RWPE1 (cell line): ENCODE results near the gene PYURF.

Experiments
- CTCF ChIA-PET: fragments of 350-600 bp; sonication (Branson Sonifier 250); formaldehyde crosslinking; extraction: SDS; loops from one replicate; lab custom pipeline; 2021; lab: Yijun Ruan, JAX
- POLR2A ChIA-PET: fragments of 400-600 bp; formaldehyde crosslinking; extraction: SDS; loops from one replicate; lab custom pipeline; 2020; ENCODE audit warnings: antibody characterized with exemption; ENCODE audit not compliant: low non-redundant PET; lab: Yijun Ruan, JAX
- DNase-seq: peaks from one replicate; pipeline ENCODE4 v3.0.0; 2012; ENCODE audit warnings: low spot score
- H3K27ac ChIP-seq: fragments of 450-650 bp; 2 replicates; pipeline ENCODE4 v1.5.1; 2017
- TF ChIP-seq, protein P1 (sequence below): fragments of 450-650 bp; conservative IDR thresholded peaks from 2 replicates; pipeline ENCODE4 v1.5.1; 2017; ENCODE audit warnings: low read depth, mild to moderate bottlenecking

PYURF gene

DNA sequence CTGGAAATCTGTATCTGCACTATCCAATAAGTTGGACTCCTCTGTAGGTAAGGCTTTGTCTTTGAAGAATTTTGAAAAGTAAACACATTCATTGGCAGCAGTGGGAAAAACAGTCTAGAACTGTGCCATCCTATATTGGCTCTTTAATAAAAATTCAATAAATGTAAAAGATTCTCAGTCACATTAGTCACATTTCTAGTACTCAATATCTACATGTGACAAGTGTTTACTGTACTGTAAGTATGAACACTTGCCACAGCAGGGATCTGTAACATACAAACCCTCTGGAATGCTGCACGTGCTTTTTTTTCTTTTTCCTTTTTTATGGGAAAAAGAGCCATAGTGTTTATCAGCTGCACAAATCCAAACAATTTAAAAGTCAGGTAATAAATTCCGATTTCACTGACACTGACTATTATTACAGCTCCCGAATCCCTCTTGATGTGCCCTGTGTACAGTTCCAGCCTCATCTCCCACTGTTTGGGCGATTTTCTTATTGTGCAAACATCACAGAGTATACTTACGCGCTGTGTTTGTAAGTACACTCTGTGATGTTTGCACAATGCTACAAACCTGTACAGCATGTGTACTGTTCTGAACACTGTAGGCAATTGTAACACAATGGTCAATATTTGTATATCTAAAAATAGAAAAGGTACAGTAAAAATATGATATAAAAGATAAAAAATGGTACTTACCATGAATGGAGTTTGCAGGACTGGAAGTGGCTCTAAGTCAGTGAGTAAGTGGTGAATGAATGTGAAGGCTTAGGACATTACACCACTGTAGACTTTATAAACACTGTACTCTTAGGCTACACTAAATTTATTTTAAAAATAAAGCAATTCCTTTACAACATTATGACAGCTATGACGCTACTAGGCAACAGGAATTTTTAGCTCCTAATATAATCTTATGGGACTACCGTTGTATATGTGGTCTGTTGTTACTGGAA is 8.7 kb downstream of the PYURF start:
- no peak for DNase-seq
- ChIA-PET CTCF (interaction anchor here (0.6 to 2.2 kb wide), 10 partner anchors 7 to 488 kb away, joined by 3 to 12 read pairs (median 4); no protein-coding TSS in a partner anchor), POLR2A (no interaction called here)
- TF ChIP-seq, protein P1, sequence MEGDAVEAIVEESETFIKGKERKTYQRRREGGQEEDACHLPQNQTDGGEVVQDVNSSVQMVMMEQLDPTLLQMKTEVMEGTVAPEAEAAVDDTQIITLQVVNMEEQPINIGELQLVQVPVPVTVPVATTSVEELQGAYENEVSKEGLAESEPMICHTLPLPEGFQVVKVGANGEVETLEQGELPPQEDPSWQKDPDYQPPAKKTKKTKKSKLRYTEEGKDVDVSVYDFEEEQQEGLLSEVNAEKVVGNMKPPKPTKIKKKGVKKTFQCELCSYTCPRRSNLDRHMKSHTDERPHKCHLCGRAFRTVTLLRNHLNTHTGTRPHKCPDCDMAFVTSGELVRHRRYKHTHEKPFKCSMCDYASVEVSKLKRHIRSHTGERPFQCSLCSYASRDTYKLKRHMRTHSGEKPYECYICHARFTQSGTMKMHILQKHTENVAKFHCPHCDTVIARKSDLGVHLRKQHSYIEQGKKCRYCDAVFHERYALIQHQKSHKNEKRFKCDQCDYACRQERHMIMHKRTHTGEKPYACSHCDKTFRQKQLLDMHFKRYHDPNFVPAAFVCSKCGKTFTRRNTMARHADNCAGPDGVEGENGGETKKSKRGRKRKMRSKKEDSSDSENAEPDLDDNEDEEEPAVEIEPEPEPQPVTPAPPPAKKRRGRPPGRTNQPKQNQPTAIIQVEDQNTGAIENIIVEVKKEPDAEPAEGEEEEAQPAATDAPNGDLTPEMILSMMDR: no peak
- no peak overlapping the region for H3K27ac ChIP-seq

DNA sequence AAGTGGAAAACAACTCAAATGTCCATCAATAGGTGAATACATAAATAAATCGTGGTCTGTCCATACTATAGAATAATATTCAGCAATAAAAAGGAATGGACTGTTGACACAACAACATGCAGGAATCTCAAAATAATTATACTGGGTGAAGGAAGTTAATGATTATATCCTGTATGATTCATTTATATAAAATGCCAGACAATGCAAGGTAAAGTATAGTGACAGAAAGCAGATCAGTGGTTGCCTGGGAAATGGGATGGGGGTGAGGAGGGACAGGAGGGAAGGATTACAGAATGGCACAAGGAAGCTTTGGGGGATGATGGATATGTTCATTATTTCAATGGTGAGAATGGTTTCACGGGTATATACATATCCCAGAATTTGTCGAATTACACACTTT is 12.3 kb downstream of the PYURF start:
- no peak for DNase-seq
- ChIA-PET CTCF (interaction anchor here (0.5 to 0.6 kb wide), 4 partner anchors 13 to 622 kb away, joined by 3 to 4 read pairs (median 4); no protein-coding TSS in a partner anchor), POLR2A (no interaction called here)
- TF ChIP-seq, protein P1: no peak
- H3K27ac ChIP-seq: no peak overlapping the region

DNA sequence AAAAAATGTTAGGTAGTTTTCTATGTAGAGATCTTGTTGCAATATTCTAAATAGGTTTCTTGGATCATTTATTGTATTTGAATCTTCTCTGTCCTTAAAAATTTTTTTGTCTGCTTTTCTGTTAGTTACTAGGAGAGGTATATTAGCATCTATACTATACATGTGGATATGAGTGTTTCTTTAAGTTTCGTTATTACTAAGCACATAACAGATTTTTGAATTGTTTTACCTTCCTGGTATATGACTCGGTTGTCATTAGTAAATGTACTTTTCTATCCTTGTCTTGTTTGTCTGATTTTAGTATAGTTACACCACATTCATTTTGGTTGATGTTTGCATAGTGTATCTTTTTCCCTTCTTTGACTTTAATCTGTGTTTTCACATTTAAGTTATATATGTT is 20.2 kb downstream of the PYURF start:
- CTCF ChIA-PET: interaction anchor here (0.6 kb wide), 1 partner anchor 138 kb away, joined by 7 read pairs; no protein-coding TSS in a partner anchor
- no peak for DNase-seq
- H3K27ac ChIP-seq: no peak overlapping the region
- POLR2A ChIA-PET: no interaction called here
- TF ChIP-seq, protein P1: no peak

DNA sequence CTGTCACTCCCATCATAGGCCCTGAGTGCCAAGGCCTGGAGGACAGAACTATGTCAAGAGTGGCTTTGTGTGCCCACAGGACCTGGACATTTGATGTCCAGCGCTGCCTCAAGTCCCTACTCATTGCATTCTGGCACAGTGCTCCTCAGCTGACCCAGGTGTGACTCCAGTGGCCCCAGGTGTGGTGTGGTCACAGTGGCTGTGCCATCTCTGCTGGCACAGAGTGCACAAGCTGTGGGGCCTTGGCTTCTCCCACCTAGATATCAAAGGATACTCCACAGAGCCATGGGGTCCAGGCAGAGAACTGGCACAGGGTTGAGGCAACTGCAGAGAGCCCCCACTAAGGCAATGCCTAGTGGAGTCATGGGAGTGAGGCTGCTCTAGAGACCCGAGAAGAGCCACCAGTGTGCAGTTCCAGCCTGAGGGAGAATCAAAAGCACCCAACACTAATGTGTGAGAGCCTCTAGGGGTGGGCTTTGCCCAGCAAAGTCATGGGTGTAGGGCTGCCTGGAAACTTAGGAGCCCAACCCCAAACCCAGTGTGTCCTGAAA is 25.6 kb downstream of the PYURF start:
- no peak for DNase-seq
- TF ChIP-seq, protein P1: no peak
- no peak overlapping the region for H3K27ac ChIP-seq
- CTCF ChIA-PET: no interaction called here
- POLR2A ChIA-PET: no interaction called here

DNA sequence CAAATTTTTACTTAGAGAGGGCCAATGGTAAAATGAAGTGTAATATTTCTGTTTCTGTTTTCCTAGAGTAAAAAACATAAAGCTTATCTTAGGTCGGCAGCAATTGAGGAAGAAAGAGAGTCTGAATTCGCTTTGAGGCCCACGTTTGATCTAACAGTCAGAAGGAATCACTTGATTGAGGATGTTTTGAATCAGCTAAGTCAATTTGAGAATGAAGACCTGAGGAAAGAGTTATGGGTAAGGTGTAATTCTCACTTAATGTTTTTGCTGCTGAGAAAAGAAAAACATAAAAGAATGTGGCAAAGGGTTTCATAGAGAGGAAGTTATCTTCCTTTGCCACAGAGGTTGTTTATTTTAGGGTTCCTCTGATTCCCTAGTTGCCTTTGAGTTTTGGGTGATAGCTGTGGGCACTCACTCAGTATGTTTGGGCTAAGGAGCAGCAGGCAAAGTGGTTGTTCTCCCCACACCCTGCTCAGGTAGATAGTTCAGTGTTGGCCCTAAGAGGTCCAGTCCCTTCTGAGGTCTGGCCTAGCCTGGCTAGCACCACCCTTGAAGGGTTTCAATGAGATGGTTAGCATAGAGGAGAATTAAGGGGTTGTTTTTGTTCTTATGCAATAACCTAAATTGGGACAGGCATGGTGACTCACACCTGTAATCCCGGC is 34.3 kb downstream of the PYURF start:
- TF ChIP-seq, protein P1: no peak
- ChIA-PET CTCF (no interaction called here), POLR2A (no interaction called here)
- no peak for DNase-seq
- no peak overlapping the region for H3K27ac ChIP-seq

DNA sequence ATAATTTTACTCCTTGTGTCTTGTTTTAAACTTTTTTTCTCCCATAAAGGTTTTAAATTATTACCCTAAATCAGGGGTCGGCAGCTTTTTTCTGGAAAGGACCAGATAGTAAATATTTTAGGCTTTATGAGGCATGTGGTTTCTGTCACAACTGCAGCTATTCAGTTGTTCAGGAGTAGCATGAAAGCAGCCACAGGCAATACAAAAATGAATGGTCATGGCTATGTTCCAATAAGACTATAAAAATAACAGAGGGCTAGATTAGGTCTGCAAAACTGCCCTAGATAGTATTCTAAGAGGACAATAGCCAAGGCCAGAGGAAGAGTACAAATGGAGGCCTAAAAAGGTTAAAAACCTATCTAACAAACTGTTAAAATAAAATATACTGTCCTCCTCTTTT is 42.0 kb downstream of the PYURF start:
- no peak overlapping the region for H3K27ac ChIP-seq
- no peak for DNase-seq
- TF ChIP-seq, protein P1: no peak
- CTCF ChIA-PET: interaction anchor here (0.5 kb wide), 1 partner anchor 290 kb away, joined by 3 read pairs; no protein-coding TSS in a partner anchor
- POLR2A ChIA-PET: no interaction called here
